ENCODE data around the gene SEMA3B.
"Not testable (repeated sequence)": the region's sequence is repeated elsewhere in the genome, so short reads cannot be mapped to it uniquely, and the experiment has no call there.

Gene SEMA3B

GRCh38 chr3:50260942-50261441 is 8.0 kb upstream of the SEMA3B start:
- ATAC-seq, result no peak
- TF ChIP-seq ZFP3 (CRISPR knock-in tag; IDR thresholded peaks at IDR 0.05), result no peak
- no peak for TF ChIP-seq ZC3H10 (CRISPR knock-in tag; IDR thresholded peaks at IDR 0.05)
- TF ChIP-seq ISL1 (CRISPR knock-in tag; IDR thresholded peaks at IDR 0.05), result no peak

DNA sequence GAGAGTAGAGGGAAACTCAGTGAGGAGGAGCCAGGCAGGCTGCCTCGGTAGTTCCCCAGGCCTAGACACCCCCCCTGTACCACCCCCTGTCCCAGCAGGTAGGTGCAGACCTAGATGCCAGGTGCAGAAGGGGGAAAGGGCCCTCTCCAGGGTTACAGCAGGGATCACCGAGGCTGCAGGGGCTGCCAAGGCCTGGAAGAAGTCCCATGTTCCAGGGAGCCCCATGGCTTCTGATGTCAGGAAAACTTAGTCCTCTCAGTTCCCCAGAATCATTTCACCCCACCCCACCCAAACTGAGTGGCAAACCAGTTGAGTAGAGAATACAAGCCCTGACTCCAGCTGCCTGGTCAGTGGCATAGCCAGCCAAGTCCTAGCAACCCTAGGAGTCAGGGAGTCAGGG is 7.4 kb upstream of the SEMA3B start:
- no peak for TF ChIP-seq GLIS3 (CRISPR knock-in tag; IDR thresholded peaks at IDR 0.05)
- no peak for TF ChIP-seq CSDC2 (CRISPR knock-in tag; IDR thresholded peaks at IDR 0.05)
- no peak for TF ChIP-seq POU6F1 (CRISPR knock-in tag; IDR thresholded peaks at IDR 0.05; ENCODE audit: borderline replicate concordance, low read depth)
- TF ChIP-seq ARNTL (CRISPR knock-in tag; IDR thresholded peaks at IDR 0.05; ENCODE audit: borderline replicate concordance, low read depth), result no peak
- TF ChIP-seq, protein P1, sequence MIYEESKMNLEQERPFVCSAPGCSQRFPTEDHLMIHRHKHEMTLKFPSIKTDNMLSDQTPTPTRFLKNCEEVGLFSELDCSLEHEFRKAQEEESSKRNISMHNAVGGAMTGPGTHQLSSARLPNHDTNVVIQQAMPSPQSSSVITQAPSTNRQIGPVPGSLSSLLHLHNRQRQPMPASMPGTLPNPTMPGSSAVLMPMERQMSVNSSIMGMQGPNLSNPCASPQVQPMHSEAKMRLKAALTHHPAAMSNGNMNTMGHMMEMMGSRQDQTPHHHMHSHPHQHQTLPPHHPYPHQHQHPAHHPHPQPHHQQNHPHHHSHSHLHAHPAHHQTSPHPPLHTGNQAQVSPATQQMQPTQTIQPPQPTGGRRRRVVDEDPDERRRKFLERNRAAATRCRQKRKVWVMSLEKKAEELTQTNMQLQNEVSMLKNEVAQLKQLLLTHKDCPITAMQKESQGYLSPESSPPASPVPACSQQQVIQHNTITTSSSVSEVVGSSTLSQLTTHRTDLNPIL (CRISPR knock-in tag; IDR thresholded peaks at IDR 0.05; ENCODE audit: low read depth), result no peak
- TF ChIP-seq RARB (CRISPR knock-in tag; IDR thresholded peaks at IDR 0.05), result no peak
- no peak for TF ChIP-seq TOX (CRISPR knock-in tag; IDR thresholded peaks at IDR 0.05; ENCODE audit: borderline replicate concordance)
- TF ChIP-seq ZFP3 (CRISPR knock-in tag; IDR thresholded peaks at IDR 0.05), result no peak
- no peak for TF ChIP-seq ZC3H10 (CRISPR knock-in tag; IDR thresholded peaks at IDR 0.05)
- TF ChIP-seq, protein P2, sequence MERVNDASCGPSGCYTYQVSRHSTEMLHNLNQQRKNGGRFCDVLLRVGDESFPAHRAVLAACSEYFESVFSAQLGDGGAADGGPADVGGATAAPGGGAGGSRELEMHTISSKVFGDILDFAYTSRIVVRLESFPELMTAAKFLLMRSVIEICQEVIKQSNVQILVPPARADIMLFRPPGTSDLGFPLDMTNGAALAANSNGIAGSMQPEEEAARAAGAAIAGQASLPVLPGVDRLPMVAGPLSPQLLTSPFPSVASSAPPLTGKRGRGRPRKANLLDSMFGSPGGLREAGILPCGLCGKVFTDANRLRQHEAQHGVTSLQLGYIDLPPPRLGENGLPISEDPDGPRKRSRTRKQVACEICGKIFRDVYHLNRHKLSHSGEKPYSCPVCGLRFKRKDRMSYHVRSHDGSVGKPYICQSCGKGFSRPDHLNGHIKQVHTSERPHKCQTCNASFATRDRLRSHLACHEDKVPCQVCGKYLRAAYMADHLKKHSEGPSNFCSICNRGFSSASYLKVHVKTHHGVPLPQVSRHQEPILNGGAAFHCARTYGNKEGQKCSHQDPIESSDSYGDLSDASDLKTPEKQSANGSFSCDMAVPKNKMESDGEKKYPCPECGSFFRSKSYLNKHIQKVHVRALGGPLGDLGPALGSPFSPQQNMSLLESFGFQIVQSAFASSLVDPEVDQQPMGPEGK (CRISPR knock-in tag; IDR thresholded peaks at IDR 0.05; ENCODE audit: borderline replicate concordance), result no peak
- TF ChIP-seq, protein P3, sequence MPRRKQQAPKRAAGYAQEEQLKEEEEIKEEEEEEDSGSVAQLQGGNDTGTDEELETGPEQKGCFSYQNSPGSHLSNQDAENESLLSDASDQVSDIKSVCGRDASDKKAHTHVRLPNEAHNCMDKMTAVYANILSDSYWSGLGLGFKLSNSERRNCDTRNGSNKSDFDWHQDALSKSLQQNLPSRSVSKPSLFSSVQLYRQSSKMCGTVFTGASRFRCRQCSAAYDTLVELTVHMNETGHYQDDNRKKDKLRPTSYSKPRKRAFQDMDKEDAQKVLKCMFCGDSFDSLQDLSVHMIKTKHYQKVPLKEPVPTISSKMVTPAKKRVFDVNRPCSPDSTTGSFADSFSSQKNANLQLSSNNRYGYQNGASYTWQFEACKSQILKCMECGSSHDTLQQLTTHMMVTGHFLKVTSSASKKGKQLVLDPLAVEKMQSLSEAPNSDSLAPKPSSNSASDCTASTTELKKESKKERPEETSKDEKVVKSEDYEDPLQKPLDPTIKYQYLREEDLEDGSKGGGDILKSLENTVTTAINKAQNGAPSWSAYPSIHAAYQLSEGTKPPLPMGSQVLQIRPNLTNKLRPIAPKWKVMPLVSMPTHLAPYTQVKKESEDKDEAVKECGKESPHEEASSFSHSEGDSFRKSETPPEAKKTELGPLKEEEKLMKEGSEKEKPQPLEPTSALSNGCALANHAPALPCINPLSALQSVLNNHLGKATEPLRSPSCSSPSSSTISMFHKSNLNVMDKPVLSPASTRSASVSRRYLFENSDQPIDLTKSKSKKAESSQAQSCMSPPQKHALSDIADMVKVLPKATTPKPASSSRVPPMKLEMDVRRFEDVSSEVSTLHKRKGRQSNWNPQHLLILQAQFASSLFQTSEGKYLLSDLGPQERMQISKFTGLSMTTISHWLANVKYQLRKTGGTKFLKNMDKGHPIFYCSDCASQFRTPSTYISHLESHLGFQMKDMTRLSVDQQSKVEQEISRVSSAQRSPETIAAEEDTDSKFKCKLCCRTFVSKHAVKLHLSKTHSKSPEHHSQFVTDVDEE (CRISPR knock-in tag; IDR thresholded peaks at IDR 0.05), result no peak
- TF ChIP-seq ZNF565 (CRISPR knock-in tag; conservative IDR thresholded peaks at IDR 0.05; ENCODE audit: low read depth), result no peak

DNA sequence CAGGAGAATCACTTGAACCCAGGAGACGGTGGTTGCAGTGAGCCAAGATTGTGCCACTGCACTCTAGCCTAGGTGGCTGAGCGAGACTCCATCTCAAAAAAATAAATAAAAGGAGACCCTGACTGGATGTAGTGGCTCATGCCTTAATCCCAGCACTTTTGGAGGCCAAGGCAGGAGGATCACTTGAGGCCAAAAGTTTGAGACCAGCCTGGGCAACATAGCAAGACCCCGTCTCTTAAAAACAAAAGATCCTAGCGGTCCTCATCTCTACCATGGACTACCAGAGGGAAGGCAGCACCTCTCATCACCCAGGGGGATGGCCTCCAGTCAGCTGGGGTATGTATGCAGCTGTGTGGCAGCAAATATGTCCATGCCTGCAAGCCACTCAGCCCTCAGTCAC is 6.7 kb upstream of the SEMA3B start:
- not testable (repeated sequence) for ATAC-seq

More for the DNA sequence above, 7.4 kb upstream of the SEMA3B start:
- ATAC-seq, result no peak

DNA sequence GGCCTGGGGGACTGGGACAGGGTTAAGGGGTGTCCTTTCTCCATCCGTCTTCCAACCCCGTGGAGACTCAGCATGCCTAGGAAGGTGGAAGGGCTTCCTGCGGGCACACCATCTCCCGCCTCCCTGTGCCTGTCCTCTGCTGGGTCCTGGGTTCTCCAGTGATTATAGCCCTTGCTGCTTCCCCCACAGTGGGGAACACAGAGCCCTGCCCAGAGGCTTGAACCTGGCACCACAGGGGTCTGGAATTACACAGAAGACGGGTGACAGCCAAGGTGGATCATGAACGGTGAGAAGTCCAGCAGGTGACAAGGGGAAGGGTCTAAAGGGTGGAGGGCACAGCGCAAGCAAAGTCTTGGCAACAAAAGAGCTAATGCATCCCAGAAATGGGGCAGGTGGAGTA is 6.2 kb upstream of the SEMA3B start:
- TF ChIP-seq RARB (CRISPR knock-in tag; IDR thresholded peaks at IDR 0.05) (no peak), ZC3H10 (CRISPR knock-in tag; IDR thresholded peaks at IDR 0.05) (no peak), ESRRG (CRISPR knock-in tag; IDR thresholded peaks at IDR 0.05) (no peak), ZFP3 (CRISPR knock-in tag; IDR thresholded peaks at IDR 0.05) (no peak), ZNF8 (CRISPR knock-in tag; IDR thresholded peaks at IDR 0.05) (no peak), PPARA (CRISPR knock-in tag; IDR thresholded peaks at IDR 0.05; ENCODE audit: borderline replicate concordance) (no peak), GLIS3 (CRISPR knock-in tag; IDR thresholded peaks at IDR 0.05) (no peak), TCF4 (CRISPR knock-in tag; IDR thresholded peaks at IDR 0.05; ENCODE audit: borderline replicate concordance) (no peak), ZNF565 (CRISPR knock-in tag; conservative IDR thresholded peaks at IDR 0.05; ENCODE audit: low read depth) (no peak), OSR1 (CRISPR knock-in tag; IDR thresholded peaks at IDR 0.05) (no peak), POU6F1 (CRISPR knock-in tag; IDR thresholded peaks at IDR 0.05; ENCODE audit: borderline replicate concordance, low read depth) (no peak), ARNTL (CRISPR knock-in tag; IDR thresholded peaks at IDR 0.05; ENCODE audit: borderline replicate concordance, low read depth) (no peak), SNAI2 (CRISPR knock-in tag; IDR thresholded peaks at IDR 0.05) (no peak), ZNF70 (CRISPR knock-in tag; IDR thresholded peaks at IDR 0.05) (no peak)
- TF ChIP-seq, protein P2 (CRISPR knock-in tag; IDR thresholded peaks at IDR 0.05; ENCODE audit: borderline replicate concordance), result no peak
- TF ChIP-seq, protein P1 (CRISPR knock-in tag; IDR thresholded peaks at IDR 0.05; ENCODE audit: low read depth), result no peak

More for the DNA sequence above, 6.2 kb upstream of the SEMA3B start:
- no peak for ATAC-seq
